Neural progenitor cell (in vitro differentiated cells): ENCODE results near the gene CDH1. TPM values are rescaled to one million over a fixed set of nuclear protein-coding genes. Genes with fewer than 3 reads are reported as not detected.

Source experiments
- DNase-seq: peaks from one replicate; pipeline ENCODE4 v3.0.0-alpha.2; 2016; ENCODE audit warnings: low spot score
- H2AFZ ChIP-seq: fragments of 200-600 bp; sonication (generic); replicated peaks from 2 replicates; pipeline ENCODE4 v1.6.1; 2016; ENCODE audit warnings: antibody characterized with exemption
- H3F3A ChIP-seq: fragments of 200-600 bp; sonication (generic); 2 replicates; pipeline ENCODE4 v1.6.1; 2016; ENCODE audit warnings: antibody characterized with exemption, low read depth
- H3K27ac ChIP-seq: fragments of 200-600 bp; sonication (generic); 2 replicates; pipeline ENCODE4 v1.5.1; 2016; ENCODE audit warnings: mild to moderate bottlenecking
- H3K27me3 ChIP-seq: fragments of 200-600 bp; sonication (generic); 2 replicates; pipeline ENCODE4 v1.6.1; 2016; ENCODE audit warnings: mild to moderate bottlenecking, moderate library complexity
- H3K36me3 ChIP-seq: fragments of 200-600 bp; sonication (generic); 2 replicates; pipeline ENCODE4 v1.5.1; 2016
- H3K4me1 ChIP-seq: fragments of 200-600 bp; sonication (generic); 2 replicates; pipeline ENCODE4 v1.6.1; 2016; ENCODE audit warnings: mixed run types
- H3K4me2 ChIP-seq: fragments of 200-600 bp; sonication (generic); 2 replicates; pipeline ENCODE4 v1.6.1; 2016
- H3K4me3 ChIP-seq: fragments of 200-600 bp; sonication (generic); 2 replicates; pipeline ENCODE4 v1.5.1; 2016
- H3K79me2 ChIP-seq: fragments of 200-600 bp; sonication (generic); 2 replicates; pipeline ENCODE4 v1.6.1; 2016; ENCODE audit warnings: low read depth
- H3K9ac ChIP-seq: fragments of 200-600 bp; sonication (generic); 2 replicates; pipeline ENCODE4 v1.6.1; 2016
- H3K9me3 ChIP-seq: fragments of 200-600 bp; sonication (generic); 2 replicates; pipeline ENCODE4 v1.5.1; 2016; ENCODE audit warnings: low read depth
- H4K20me1 ChIP-seq: fragments of 200-600 bp; sonication (generic); 2 replicates; pipeline ENCODE4 v1.6.1; 2016; ENCODE audit warnings: low read depth
- H3K27ac Mint-ChIP-seq: 3 replicates; pipeline ENCODE4 v1.8.0; 2021; ENCODE audit warnings: mixed read lengths
- H3K27me3 Mint-ChIP-seq: 2 replicates; pipeline ENCODE4 v1.8.0; 2022; ENCODE audit warnings: low read depth, mild to moderate bottlenecking, inconsistent platforms, moderate library complexity, mixed read lengths; ENCODE audit not compliant: insufficient read depth
- H3K36me3 Mint-ChIP-seq: 3 replicates; pipeline ENCODE4 v1.8.0; 2021; ENCODE audit warnings: mixed read lengths
- H3K4me1 Mint-ChIP-seq: 3 replicates; pipeline ENCODE4 v1.8.0; 2021; ENCODE audit warnings: mixed read lengths
- H3K4me3 Mint-ChIP-seq: 3 replicates; pipeline ENCODE4 v1.8.0; 2021; ENCODE audit warnings: mild to moderate bottlenecking, moderate library complexity, mixed read lengths
- H3K9me3 Mint-ChIP-seq: 3 replicates; pipeline ENCODE4 v1.8.0; 2020; ENCODE audit warnings: mixed read lengths
- EZH2 ChIP-seq: fragments of 200-600 bp; sonication (generic); IDR thresholded peaks from 2 replicates; pipeline ENCODE4 v1.6.1; 2017; ENCODE audit warnings: antibody characterized with exemption, mild to moderate bottlenecking, moderate library complexity
- EZH2phosphoT487 ChIP-seq: fragments of 200-600 bp; sonication (generic); IDR thresholded peaks from 2 replicates; pipeline ENCODE4 v1.6.1; 2017; ENCODE audit warnings: antibody characterized with exemption
- total RNA-seq: library from RNA; depleted of rRNA; stranded (reverse); fragments of >200 nt; gene quantifications from 2 replicates; pipeline ENCODE4 v1.2.3, GENCODE V29; 2015; ENCODE audit warnings: low replicate concordance
- TF ChIP-seq, protein P1 (sequence below): fragments of 200-600 bp; sonication (generic); IDR thresholded peaks from 2 replicates; pipeline ENCODE4 v1.5.1; 2017; ENCODE audit warnings: antibody characterized with exemption, mild to moderate bottlenecking

The CDH1 gene
- total RNA-seq, 1 donor from 2014 or later = 3.3 TPM

DNA sequence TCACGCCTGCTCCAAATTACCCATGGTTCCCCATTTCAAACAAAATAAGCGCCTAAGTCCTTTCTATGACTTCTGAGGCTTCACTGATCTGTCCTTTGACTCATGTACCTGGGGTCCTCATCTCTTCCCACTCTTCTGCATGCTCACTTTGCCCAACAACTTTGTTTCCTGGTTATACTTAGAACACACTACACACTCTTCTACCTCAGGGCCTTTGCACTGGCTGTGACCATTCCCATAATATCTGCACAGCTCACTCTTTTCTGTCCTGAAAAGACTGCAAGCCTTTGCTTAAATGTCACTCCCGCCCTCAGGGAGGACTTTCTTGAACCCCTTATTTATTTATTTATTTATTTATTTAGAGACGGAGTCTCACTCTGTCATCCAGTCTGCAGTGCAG lies 14.1 kb downstream of the CDH1 start:
- Mint-ChIP-seq H3K27ac (no peak overlapping the region), H3K4me1 (no peaks in the 10 kb centered on the region), H3K4me3 (no peak overlapping the region), H3K9me3 (no peaks in the 10 kb centered on the region), H3K27me3 (peaks cover 8% of the 10 kb centered on the region), H3K36me3 (no peaks in the 10 kb centered on the region)
- no peak overlapping the region for H3K4me3 ChIP-seq
- TF ChIP-seq EZH2phosphoT487 = no peak
- TF ChIP-seq, protein P1, sequence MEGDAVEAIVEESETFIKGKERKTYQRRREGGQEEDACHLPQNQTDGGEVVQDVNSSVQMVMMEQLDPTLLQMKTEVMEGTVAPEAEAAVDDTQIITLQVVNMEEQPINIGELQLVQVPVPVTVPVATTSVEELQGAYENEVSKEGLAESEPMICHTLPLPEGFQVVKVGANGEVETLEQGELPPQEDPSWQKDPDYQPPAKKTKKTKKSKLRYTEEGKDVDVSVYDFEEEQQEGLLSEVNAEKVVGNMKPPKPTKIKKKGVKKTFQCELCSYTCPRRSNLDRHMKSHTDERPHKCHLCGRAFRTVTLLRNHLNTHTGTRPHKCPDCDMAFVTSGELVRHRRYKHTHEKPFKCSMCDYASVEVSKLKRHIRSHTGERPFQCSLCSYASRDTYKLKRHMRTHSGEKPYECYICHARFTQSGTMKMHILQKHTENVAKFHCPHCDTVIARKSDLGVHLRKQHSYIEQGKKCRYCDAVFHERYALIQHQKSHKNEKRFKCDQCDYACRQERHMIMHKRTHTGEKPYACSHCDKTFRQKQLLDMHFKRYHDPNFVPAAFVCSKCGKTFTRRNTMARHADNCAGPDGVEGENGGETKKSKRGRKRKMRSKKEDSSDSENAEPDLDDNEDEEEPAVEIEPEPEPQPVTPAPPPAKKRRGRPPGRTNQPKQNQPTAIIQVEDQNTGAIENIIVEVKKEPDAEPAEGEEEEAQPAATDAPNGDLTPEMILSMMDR = no peak
- no peak for TF ChIP-seq EZH2
- H3K79me2 ChIP-seq = no peaks in the 10 kb centered on the region
- no peaks in the 10 kb centered on the region for H3K4me1 ChIP-seq
- H4K20me1 ChIP-seq = no peaks in the 10 kb centered on the region
- no peaks in the 10 kb centered on the region for H3K27me3 ChIP-seq
- no peak for DNase-seq
- H2AFZ ChIP-seq = no peak overlapping the region
- no peak overlapping the region for H3K4me2 ChIP-seq
- H3F3A ChIP-seq = no peaks in the 10 kb centered on the region
- no peak overlapping the region for H3K27ac ChIP-seq
- H3K9ac ChIP-seq = no peak overlapping the region
- no peaks in the 10 kb centered on the region for H3K9me3 ChIP-seq
- H3K36me3 ChIP-seq = no peaks in the 10 kb centered on the region

DNA sequence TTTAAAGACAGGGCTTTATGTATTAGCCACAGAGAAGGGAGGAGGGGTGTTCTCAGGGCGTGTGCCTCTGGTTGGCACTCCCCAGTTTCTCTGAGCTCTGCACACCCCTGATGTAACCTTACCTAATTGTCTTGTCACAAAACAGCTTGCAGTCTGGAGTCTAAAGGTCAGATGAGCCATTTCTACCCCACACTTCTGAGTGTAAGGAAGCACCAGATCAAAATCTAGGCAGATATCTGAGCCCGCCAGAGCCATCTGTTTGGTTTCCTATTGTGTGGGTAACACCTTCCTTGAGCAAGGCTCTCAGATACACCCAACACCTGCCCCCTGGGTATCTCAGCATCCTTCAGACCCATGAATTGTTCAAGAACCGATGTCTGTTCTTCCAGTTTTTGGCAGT lies 15.5 kb downstream of the CDH1 start:
- Histone ChIP-seq H3K4me2 (no peak overlapping the region), H3K27me3 (no peaks in the 10 kb centered on the region), H3F3A (no peaks in the 10 kb centered on the region), H4K20me1 (no peaks in the 10 kb centered on the region), H3K9me3 (no peaks in the 10 kb centered on the region), H3K9ac (no peak overlapping the region), H3K36me3 (no peaks in the 10 kb centered on the region), H3K4me3 (no peak overlapping the region), H3K79me2 (no peaks in the 10 kb centered on the region), H3K27ac (no peak overlapping the region), H3K4me1 (no peaks in the 10 kb centered on the region), H2AFZ (no peak overlapping the region)
- Mint-ChIP-seq H3K27ac (no peak overlapping the region), H3K36me3 (no peaks in the 10 kb centered on the region), H3K4me1 (no peaks in the 10 kb centered on the region), H3K27me3 (peaks cover 7% of the 10 kb centered on the region), H3K9me3 (no peaks in the 10 kb centered on the region), H3K4me3 (no peak overlapping the region)
- no peak for DNase-seq
- TF ChIP-seq, protein P1 = no peak
- TF ChIP-seq EZH2 (no peak), EZH2phosphoT487 (no peak)

DNA sequence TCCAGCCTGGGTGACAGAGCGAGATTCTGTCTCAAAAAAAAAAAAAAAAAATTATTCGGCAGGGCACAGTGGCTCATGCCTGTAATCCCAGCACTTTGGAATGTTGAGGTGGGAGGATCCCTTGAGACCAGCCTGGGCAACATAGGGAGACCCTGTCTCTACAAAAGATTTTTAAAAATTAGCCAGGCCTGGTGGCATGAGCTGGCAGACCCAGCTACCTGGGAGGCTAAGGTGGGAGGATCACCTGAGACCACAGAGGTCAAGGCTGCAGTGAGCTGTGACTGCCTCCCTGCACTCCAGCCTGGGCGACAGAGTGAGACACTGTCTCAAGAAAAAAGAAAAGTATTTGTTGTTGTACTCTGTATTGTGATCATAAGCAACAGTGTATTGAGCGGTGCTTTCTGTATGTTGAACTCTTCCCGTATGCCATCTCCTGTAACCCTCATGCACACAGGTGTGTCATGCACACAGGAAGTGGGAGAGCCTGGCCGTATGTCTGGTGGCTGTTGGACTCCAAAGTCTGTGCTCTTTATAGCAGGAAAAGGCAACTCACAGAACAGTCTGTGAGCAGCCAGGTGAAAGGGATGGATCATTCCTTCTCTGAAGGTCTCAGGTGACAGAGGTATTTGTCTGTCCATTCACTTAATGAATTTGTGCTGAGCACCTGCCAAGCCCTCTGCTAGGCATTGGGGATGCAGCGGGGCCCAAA lies 17.1 kb downstream of the CDH1 start:
- no peaks in the 10 kb centered on the region for H3K79me2 ChIP-seq
- no peak overlapping the region for H3K4me2 ChIP-seq
- H3K4me1 ChIP-seq = no peaks in the 10 kb centered on the region
- H3K4me1 Mint-ChIP-seq = no peaks in the 10 kb centered on the region
- H3K9ac ChIP-seq = no peak overlapping the region
- no peak overlapping the region for H3K27ac ChIP-seq
- no peaks in the 10 kb centered on the region for H4K20me1 ChIP-seq
- H3K9me3 ChIP-seq = no peaks in the 10 kb centered on the region
- H3K27me3 ChIP-seq = no peaks in the 10 kb centered on the region
- H3K9me3 Mint-ChIP-seq = no peaks in the 10 kb centered on the region
- H3K36me3 Mint-ChIP-seq = no peaks in the 10 kb centered on the region
- TF ChIP-seq EZH2 (no peak), EZH2phosphoT487 (no peak)
- TF ChIP-seq, protein P1 = no peak
- no peak overlapping the region for H3K4me3 ChIP-seq
- H3K27ac Mint-ChIP-seq = no peak overlapping the region
- H3K4me3 Mint-ChIP-seq = no peak overlapping the region
- no peak overlapping the region for H2AFZ ChIP-seq
- DNase-seq = no peak
- H3F3A ChIP-seq = no peaks in the 10 kb centered on the region
- no peaks in the 10 kb centered on the region for H3K36me3 ChIP-seq
- peaks cover 4% of the 10 kb centered on the region for H3K27me3 Mint-ChIP-seq
